T-helper 22 cell (primary cell): ENCODE results near the gene SVEP1.

ENCODE experiments used
- DNase-seq: peaks from one replicate; pipeline ENCODE4 v3.0.0-alpha.2; 2020; ENCODE audit warnings: low read depth

SVEP1 gene

DNA sequence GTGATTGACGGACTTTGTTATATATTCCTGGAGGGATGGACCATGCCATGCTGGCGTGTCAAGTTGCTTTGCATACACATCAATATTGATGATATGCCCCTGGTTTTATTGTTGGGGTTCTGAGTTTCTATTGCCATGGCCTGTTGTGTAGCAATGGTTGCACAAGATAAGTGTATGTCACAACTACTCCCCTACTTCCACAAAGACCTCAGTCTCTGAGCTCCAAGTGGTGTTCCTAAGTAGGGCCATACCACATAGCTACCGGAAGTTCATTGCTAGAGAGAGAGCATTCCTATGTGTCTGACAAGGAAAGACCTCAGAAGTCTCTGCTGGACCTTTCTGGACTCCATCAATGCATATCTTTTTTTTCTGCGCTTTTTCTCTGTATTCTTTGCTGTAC is 261.6 kb downstream of the SVEP1 start:
- DNase-seq = no peak

- no peak for DNase-seq
These were observed 263.1 kb downstream of the SVEP1 start for GRCh38 chr9:110316261-110317075.
